Neural progenitor cell (in vitro differentiated cells): ENCODE data around the gene CDK10. TPM values are rescaled to one million over a fixed set of nuclear protein-coding genes. Genes with fewer than 3 reads are reported as not detected.

ENCODE experiments used
- DNase-seq: peaks from one replicate; pipeline ENCODE4 v3.0.0-alpha.2; 2016; ENCODE audit warnings: low spot score
- H2AFZ ChIP-seq: fragments of 200-600 bp; sonication (generic); replicated peaks from 2 replicates; pipeline ENCODE4 v1.6.1; 2016; ENCODE audit warnings: antibody characterized with exemption
- H3F3A ChIP-seq: fragments of 200-600 bp; sonication (generic); 2 replicates; pipeline ENCODE4 v1.6.1; 2016; ENCODE audit warnings: antibody characterized with exemption, low read depth
- H3K27ac ChIP-seq: fragments of 200-600 bp; sonication (generic); 2 replicates; pipeline ENCODE4 v1.5.1; 2016; ENCODE audit warnings: mild to moderate bottlenecking
- H3K27me3 ChIP-seq: fragments of 200-600 bp; sonication (generic); 2 replicates; pipeline ENCODE4 v1.6.1; 2016; ENCODE audit warnings: mild to moderate bottlenecking, moderate library complexity
- H3K36me3 ChIP-seq: fragments of 200-600 bp; sonication (generic); 2 replicates; pipeline ENCODE4 v1.5.1; 2016
- H3K4me1 ChIP-seq: fragments of 200-600 bp; sonication (generic); 2 replicates; pipeline ENCODE4 v1.6.1; 2016; ENCODE audit warnings: mixed run types
- H3K4me2 ChIP-seq: fragments of 200-600 bp; sonication (generic); 2 replicates; pipeline ENCODE4 v1.6.1; 2016
- H3K4me3 ChIP-seq: fragments of 200-600 bp; sonication (generic); 2 replicates; pipeline ENCODE4 v1.5.1; 2016
- H3K79me2 ChIP-seq: fragments of 200-600 bp; sonication (generic); 2 replicates; pipeline ENCODE4 v1.6.1; 2016; ENCODE audit warnings: low read depth
- H3K9ac ChIP-seq: fragments of 200-600 bp; sonication (generic); 2 replicates; pipeline ENCODE4 v1.6.1; 2016
- H3K9me3 ChIP-seq: fragments of 200-600 bp; sonication (generic); 2 replicates; pipeline ENCODE4 v1.5.1; 2016; ENCODE audit warnings: low read depth
- H4K20me1 ChIP-seq: fragments of 200-600 bp; sonication (generic); 2 replicates; pipeline ENCODE4 v1.6.1; 2016; ENCODE audit warnings: low read depth
- H3K27ac Mint-ChIP-seq: 3 replicates; pipeline ENCODE4 v1.8.0; 2021; ENCODE audit warnings: mixed read lengths
- H3K27me3 Mint-ChIP-seq: 2 replicates; pipeline ENCODE4 v1.8.0; 2022; ENCODE audit warnings: low read depth, mild to moderate bottlenecking, inconsistent platforms, moderate library complexity, mixed read lengths; ENCODE audit not compliant: insufficient read depth
- H3K36me3 Mint-ChIP-seq: 3 replicates; pipeline ENCODE4 v1.8.0; 2021; ENCODE audit warnings: mixed read lengths
- H3K4me1 Mint-ChIP-seq: 3 replicates; pipeline ENCODE4 v1.8.0; 2021; ENCODE audit warnings: mixed read lengths
- H3K4me3 Mint-ChIP-seq: 3 replicates; pipeline ENCODE4 v1.8.0; 2021; ENCODE audit warnings: mild to moderate bottlenecking, moderate library complexity, mixed read lengths
- H3K9me3 Mint-ChIP-seq: 3 replicates; pipeline ENCODE4 v1.8.0; 2020; ENCODE audit warnings: mixed read lengths
- EZH2 ChIP-seq: fragments of 200-600 bp; sonication (generic); IDR thresholded peaks from 2 replicates; pipeline ENCODE4 v1.6.1; 2017; ENCODE audit warnings: antibody characterized with exemption, mild to moderate bottlenecking, moderate library complexity
- EZH2phosphoT487 ChIP-seq: fragments of 200-600 bp; sonication (generic); IDR thresholded peaks from 2 replicates; pipeline ENCODE4 v1.6.1; 2017; ENCODE audit warnings: antibody characterized with exemption
- total RNA-seq: library from RNA; depleted of rRNA; stranded (reverse); fragments of >200 nt; gene quantifications from 2 replicates; pipeline ENCODE4 v1.2.3, GENCODE V29; 2015; ENCODE audit warnings: low replicate concordance
- TF ChIP-seq, protein P1 (sequence below): fragments of 200-600 bp; sonication (generic); IDR thresholded peaks from 2 replicates; pipeline ENCODE4 v1.5.1; 2017; ENCODE audit warnings: antibody characterized with exemption, mild to moderate bottlenecking

The CDK10 gene
- total RNA-seq, 1 donor from 2014 or later, result 75.6 TPM

DNA sequence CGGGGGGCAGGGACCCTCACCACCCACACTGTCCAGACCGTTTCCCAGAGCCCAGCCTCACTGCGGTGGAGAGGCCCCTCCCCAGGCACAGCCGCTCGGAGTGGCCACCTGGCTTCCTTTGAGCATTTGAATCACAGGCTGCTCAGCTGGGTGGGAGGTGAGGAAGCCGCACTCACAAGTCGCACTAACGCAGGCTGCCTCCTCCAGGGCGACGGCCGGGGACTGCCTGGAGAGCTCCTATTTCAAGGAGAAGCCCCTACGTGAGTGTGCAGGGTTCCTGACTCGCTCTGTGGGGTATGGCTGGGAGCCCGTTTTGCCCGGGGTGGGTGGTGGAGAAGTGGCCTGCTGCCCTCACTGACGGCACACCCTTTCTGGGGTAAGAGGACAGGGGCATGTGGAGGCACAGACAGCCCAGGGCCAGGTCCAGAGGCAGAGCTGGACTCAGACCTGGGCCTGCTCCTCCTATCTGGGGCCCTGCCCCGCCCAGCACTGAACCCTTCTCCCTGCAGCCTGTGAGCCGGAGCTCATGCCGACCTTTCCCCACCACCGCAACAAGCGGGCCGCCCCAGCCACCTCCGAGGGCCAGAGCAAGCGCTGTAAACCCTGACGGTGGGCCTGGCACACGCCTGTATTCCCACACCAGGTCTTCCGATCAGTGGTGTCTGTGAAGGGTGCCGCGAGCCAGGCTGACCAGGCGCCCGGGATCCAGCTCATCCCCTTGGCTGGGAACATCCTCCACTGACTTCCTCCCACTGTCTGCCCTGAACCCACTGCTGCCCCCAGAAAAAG, 8.8 kb downstream of the CDK10 start:
- no peaks in the 10 kb centered on the region for H3K36me3 ChIP-seq
- peaks cover 15% of the 10 kb centered on the region for H3F3A ChIP-seq
- no peak for DNase-seq
- H4K20me1 ChIP-seq, result peaks cover 8% of the 10 kb centered on the region
- peaks cover 15% of the 10 kb centered on the region for H3K4me1 Mint-ChIP-seq
- peak overlapping the region; percentile 35 for H3K4me3 Mint-ChIP-seq
- H3K9me3 ChIP-seq, result no peaks in the 10 kb centered on the region
- no peak overlapping the region for H3K4me2 ChIP-seq
- no peak overlapping the region for H3K27ac Mint-ChIP-seq
- H3K79me2 ChIP-seq, result no peaks in the 10 kb centered on the region
- no peak overlapping the region for H3K9ac ChIP-seq
- H3K36me3 Mint-ChIP-seq, result peaks cover 10% of the 10 kb centered on the region
- H3K9me3 Mint-ChIP-seq, result no peaks in the 10 kb centered on the region
- H3K27me3 ChIP-seq, result no peaks in the 10 kb centered on the region
- H3K4me3 ChIP-seq, result no peak overlapping the region
- peaks cover 4% of the 10 kb centered on the region for H3K4me1 ChIP-seq
- no peak overlapping the region for H2AFZ ChIP-seq
- no peak overlapping the region for H3K27ac ChIP-seq
- TF ChIP-seq EZH2, result no peak
- TF ChIP-seq, protein P1, sequence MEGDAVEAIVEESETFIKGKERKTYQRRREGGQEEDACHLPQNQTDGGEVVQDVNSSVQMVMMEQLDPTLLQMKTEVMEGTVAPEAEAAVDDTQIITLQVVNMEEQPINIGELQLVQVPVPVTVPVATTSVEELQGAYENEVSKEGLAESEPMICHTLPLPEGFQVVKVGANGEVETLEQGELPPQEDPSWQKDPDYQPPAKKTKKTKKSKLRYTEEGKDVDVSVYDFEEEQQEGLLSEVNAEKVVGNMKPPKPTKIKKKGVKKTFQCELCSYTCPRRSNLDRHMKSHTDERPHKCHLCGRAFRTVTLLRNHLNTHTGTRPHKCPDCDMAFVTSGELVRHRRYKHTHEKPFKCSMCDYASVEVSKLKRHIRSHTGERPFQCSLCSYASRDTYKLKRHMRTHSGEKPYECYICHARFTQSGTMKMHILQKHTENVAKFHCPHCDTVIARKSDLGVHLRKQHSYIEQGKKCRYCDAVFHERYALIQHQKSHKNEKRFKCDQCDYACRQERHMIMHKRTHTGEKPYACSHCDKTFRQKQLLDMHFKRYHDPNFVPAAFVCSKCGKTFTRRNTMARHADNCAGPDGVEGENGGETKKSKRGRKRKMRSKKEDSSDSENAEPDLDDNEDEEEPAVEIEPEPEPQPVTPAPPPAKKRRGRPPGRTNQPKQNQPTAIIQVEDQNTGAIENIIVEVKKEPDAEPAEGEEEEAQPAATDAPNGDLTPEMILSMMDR, result no peak
- TF ChIP-seq EZH2phosphoT487, result no peak
- peaks cover 18% of the 10 kb centered on the region for H3K27me3 Mint-ChIP-seq

DNA sequence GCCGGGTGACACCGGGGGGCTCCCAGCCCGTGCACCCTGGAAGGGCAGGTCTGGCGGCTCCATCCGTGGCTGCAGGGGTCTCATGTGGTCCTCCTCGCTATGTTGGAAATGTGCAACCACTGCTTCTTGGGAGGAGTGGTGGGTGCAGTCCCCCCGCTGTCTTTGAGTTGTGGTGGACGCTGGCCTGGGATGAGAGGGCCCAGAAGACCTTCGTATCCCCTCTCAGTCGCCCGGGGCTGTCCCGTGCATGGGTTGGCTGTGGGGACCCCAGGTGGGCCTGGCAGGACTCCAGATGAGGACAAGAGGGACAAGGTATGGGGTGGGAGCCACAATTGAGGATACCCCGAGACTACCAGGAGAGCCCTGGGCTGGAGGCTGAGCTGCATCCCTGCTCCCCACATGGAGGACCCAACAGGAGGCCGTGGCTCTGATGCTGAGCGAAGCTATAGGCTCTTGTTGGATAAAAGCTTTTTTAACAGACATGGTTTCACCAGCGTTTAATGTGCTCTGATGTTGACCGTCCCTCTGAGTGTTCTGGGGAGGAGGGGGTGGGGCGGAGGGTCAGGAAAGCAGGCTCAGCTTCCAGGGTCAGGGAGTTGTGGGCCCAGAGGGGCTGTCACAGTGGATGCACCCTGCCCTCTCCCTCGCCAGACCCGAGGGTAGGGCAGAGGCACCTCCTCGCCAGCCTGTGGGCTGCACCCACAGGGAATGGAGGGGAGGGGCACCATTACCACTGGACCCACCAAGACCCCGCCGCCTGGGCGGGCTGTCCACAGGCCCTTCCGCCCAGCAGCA, 9.6 kb downstream of the CDK10 start:
- H3K27ac ChIP-seq, result no peak overlapping the region
- peaks cover 4% of the 10 kb centered on the region for H3K4me1 ChIP-seq
- no peak overlapping the region for H3K9ac ChIP-seq
- no peaks in the 10 kb centered on the region for H3K79me2 ChIP-seq
- H3K36me3 Mint-ChIP-seq, result peaks cover 8% of the 10 kb centered on the region
- H3K9me3 Mint-ChIP-seq, result no peaks in the 10 kb centered on the region
- H3K36me3 ChIP-seq, result no peaks in the 10 kb centered on the region
- H3K27ac Mint-ChIP-seq, result no peak overlapping the region
- H3K4me3 ChIP-seq, result no peak overlapping the region
- peaks cover 16% of the 10 kb centered on the region for H3K4me1 Mint-ChIP-seq
- peaks cover 23% of the 10 kb centered on the region for H3F3A ChIP-seq
- H3K27me3 ChIP-seq, result peaks cover 6% of the 10 kb centered on the region
- peaks cover 14% of the 10 kb centered on the region for H4K20me1 ChIP-seq
- H3K4me3 Mint-ChIP-seq, result no peak overlapping the region
- H2AFZ ChIP-seq, result no peak overlapping the region
- H3K4me2 ChIP-seq, result no peak overlapping the region
- TF ChIP-seq, protein P1, result no peak
- TF ChIP-seq EZH2phosphoT487 (no peak), EZH2 (no peak)
- H3K27me3 Mint-ChIP-seq, result peaks cover 18% of the 10 kb centered on the region
- H3K9me3 ChIP-seq, result no peaks in the 10 kb centered on the region
- no peak for DNase-seq

- Histone ChIP-seq H2AFZ (no peak overlapping the region), H3F3A (peaks cover 28% of the 10 kb centered on the region), H3K4me3 (no peak overlapping the region), H3K9ac (no peak overlapping the region), H3K79me2 (no peaks in the 10 kb centered on the region), H4K20me1 (peaks cover 14% of the 10 kb centered on the region), H3K4me1 (peaks cover 4% of the 10 kb centered on the region), H3K9me3 (no peaks in the 10 kb centered on the region), H3K4me2 (no peak overlapping the region), H3K27ac (no peak overlapping the region), H3K36me3 (no peaks in the 10 kb centered on the region), H3K27me3 (peaks cover 7% of the 10 kb centered on the region)
- H3K9me3 Mint-ChIP-seq, result no peaks in the 10 kb centered on the region
- H3K27me3 Mint-ChIP-seq, result peaks cover 16% of the 10 kb centered on the region
- peaks cover 8% of the 10 kb centered on the region for H3K36me3 Mint-ChIP-seq
- TF ChIP-seq EZH2, result no peak
- TF ChIP-seq EZH2phosphoT487, result no peak
- TF ChIP-seq, protein P1, result no peak
- no peak overlapping the region for H3K27ac Mint-ChIP-seq
- peaks cover 16% of the 10 kb centered on the region for H3K4me1 Mint-ChIP-seq
- no peak overlapping the region for H3K4me3 Mint-ChIP-seq
- DNase-seq, result no peak
Measured at GRCh38 chr16:89696670-89697128, 10.2 kb downstream of the CDK10 start.
